ENCODE results near the gene GCG.

DNA sequence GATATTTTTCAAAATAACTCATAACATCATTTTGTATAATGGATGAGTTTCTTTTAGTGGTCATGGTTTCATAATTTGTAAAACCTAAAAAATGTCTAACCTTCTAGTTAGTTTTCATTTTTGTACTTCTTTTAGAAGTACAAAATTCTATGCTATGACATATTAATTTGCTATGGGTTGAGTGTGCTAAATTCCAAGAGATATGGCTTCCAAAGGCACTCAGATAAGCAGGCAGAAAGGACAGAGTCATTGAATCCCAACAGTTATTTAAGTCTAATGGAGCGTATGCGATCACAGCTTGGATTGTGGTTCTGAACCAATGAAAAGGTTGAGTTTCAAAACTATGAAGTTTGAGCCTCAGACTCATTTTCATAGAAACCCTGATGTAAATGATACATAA lies 37.0 kb downstream of the GCG start:
- TF ChIP-seq CHD1 (IDR thresholded peaks at IDR 0.05; ENCODE audit: low read depth, low read length) (no peak), TAF1 (IDR thresholded peaks at IDR 0.05; ENCODE audit: low read depth, low read length) (no peak), SIN3A (conservative IDR thresholded peaks at IDR 0.05 in 1 of 2, IDR thresholded peaks at IDR 0.05 in 1 of 2; ENCODE audit: low read depth in 1 of 2, low read length in 2 of 2) (no peak), EZH2 (IDR thresholded peaks at IDR 0.05; ENCODE audit: low read depth, low read length, severe bottlenecking) (no peak), YY1 (IDR thresholded peaks at IDR 0.05; ENCODE audit: low read depth, low read length) (no peak), CBX5 (IDR thresholded peaks at IDR 0.05; ENCODE audit: low read depth, low read length) (no peak)
- TF ChIP-seq, protein P1, sequence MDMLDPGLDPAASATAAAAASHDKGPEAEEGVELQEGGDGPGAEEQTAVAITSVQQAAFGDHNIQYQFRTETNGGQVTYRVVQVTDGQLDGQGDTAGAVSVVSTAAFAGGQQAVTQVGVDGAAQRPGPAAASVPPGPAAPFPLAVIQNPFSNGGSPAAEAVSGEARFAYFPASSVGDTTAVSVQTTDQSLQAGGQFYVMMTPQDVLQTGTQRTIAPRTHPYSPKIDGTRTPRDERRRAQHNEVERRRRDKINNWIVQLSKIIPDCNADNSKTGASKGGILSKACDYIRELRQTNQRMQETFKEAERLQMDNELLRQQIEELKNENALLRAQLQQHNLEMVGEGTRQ (IDR thresholded peaks at IDR 0.05; ENCODE audit: low read length), result no peak

All from H1 (cell line).